Thoracic aorta (tissue), 2 donors: ENCODE measurements around the gene KLF11. TPM values are rescaled to one million over a fixed set of nuclear protein-coding genes. Genes with fewer than 3 reads are reported as not detected.

Source experiments
- ATAC-seq: fragments of 150-250 bp; one replicate; pipeline ENCODE4 v1.8.0; 2017; ENCODE audit warnings: low read depth; ENCODE audit not compliant: insufficient number of reproducible peaks, low FRiP score
- DNase-seq: peaks from one replicate; pipeline ENCODE4 v3.0.0-alpha.2; 2020; ENCODE audit warnings: low spot score
- H3K27ac ChIP-seq, 2 donors: fragments of 200-600 bp; sonication (generic); 1 replicate in 1 of 2; 2 replicates in 1 of 2; pipeline ENCODE4 v1.5.1; 2016; ENCODE audit warnings: mild to moderate bottlenecking in 2 of 2, moderate library complexity in 2 of 2
- H3K27me3 ChIP-seq: fragments of 200-600 bp; sonication (generic); replicated peaks from 2 replicates; pipeline ENCODE4 v1.6.0; 2016; ENCODE audit warnings: mild to moderate bottlenecking; ENCODE audit not compliant: insufficient read depth
- H3K36me3 ChIP-seq: fragments of 200-600 bp; sonication (generic); one replicate; pipeline ENCODE4 v1.5.1; 2016
- H3K4me1 ChIP-seq, 2 donors: fragments of 200-600 bp; sonication (generic); 1 replicate in 1 of 2; 2 replicates in 1 of 2; pipeline versions ENCODE4 v1.5.1 to v1.6.0; 2016; ENCODE audit warnings: low read depth in 2 of 2, mild to moderate bottlenecking in 1 of 2; ENCODE audit not compliant: control insufficient read depth in 1 of 2
- H3K4me3 ChIP-seq: fragments of 200-600 bp; sonication (generic); 2 replicates; pipeline ENCODE4 v1.5.1; 2016; ENCODE audit warnings: mild to moderate bottlenecking
- H3K9me3 ChIP-seq: fragments of 200-600 bp; sonication (generic); 2 replicates; pipeline ENCODE4 v1.5.1; 2016
- total RNA-seq, 2 donors: library from RNA; depleted of rRNA; stranded (reverse); fragments of >200 nt; gene quantifications; one replicate each; pipeline versions ENCODE4 v1.1.0 to v1.2.3, GENCODE V29; 2016
- TF ChIP-seq, protein P1 (sequence below): fragments of 200-600 bp; sonication (generic); IDR thresholded peaks from one replicate; pipeline ENCODE4 v1.5.1; 2019; ENCODE audit warnings: antibody characterized with exemption

Gene KLF11
- total RNA-seq, 2 donors from 2014 or later = 14.4 to 20.0 TPM

DNA sequence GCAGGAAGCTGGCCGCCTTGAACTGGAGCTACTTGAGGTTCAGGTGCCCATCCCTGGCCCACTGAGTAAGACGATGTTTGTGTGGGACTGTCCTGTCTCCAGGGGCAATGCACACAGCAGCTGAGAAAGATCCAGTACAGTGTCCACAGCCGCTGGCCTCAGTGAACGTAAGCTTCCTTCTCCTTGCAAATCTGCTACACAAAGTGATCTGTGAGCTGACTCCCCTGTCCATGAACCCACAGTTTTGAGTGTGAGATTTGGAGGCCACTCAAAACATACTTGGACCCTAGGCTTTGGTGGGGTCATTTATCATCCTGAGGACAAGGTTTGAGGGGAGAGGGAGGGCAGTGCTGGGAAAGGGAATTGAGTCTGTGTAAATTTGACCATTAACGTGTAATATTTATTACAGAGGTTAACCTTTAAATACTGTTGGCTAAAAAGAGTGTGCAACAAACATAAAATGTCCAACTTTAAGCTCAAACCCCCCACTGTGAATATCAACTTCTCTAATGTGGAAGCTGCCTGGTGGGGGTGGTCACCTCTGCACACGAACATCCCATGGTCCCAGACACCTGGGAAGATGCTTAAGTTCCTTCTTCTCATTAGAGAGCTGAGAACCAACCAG is 41.8 kb downstream of the KLF11 start:
- Histone ChIP-seq H3K27me3 (no peaks in the 10 kb centered on the region), H3K4me1 (peaks cover 8 to 21% of the 10 kb centered on the region in 2 donors), H3K9me3 (no peaks in the 10 kb centered on the region), H3K36me3 (no peaks in the 10 kb centered on the region), H3K4me3 (no peak overlapping the region), H3K27ac (no peak overlapping the region)
- TF ChIP-seq, protein P1, sequence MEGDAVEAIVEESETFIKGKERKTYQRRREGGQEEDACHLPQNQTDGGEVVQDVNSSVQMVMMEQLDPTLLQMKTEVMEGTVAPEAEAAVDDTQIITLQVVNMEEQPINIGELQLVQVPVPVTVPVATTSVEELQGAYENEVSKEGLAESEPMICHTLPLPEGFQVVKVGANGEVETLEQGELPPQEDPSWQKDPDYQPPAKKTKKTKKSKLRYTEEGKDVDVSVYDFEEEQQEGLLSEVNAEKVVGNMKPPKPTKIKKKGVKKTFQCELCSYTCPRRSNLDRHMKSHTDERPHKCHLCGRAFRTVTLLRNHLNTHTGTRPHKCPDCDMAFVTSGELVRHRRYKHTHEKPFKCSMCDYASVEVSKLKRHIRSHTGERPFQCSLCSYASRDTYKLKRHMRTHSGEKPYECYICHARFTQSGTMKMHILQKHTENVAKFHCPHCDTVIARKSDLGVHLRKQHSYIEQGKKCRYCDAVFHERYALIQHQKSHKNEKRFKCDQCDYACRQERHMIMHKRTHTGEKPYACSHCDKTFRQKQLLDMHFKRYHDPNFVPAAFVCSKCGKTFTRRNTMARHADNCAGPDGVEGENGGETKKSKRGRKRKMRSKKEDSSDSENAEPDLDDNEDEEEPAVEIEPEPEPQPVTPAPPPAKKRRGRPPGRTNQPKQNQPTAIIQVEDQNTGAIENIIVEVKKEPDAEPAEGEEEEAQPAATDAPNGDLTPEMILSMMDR = no peak
- ATAC-seq (no peak), DNase-seq (no peak)

DNA sequence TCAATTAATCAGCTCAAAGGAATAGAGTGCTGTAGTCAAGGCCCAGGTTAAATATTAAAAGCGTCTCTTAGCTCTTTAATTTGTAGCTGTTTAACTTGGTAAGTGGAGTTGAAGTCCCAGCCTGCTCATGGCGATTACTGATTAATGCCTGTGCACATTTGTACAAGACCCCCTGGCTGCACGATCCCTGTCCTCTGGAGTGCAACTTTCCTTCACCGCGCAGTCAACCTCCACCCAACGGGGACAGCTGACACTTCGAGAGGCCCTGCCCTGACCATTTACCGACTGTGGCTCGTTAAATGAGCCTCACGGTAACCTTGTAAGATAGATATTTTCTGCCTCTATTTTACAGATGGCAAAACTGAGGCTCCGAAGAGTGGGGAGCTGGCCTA is 42.3 kb downstream of the KLF11 start:
- Histone ChIP-seq H3K9me3 (no peaks in the 10 kb centered on the region), H3K27ac (no peak overlapping the region), H3K4me1 (peaks cover 5 to 18% of the 10 kb centered on the region in 2 donors), H3K4me3 (no peak overlapping the region), H3K36me3 (no peaks in the 10 kb centered on the region), H3K27me3 (no peaks in the 10 kb centered on the region)
- DNase-seq (no peak), ATAC-seq (no peak)
- TF ChIP-seq, protein P1 = no peak

DNA sequence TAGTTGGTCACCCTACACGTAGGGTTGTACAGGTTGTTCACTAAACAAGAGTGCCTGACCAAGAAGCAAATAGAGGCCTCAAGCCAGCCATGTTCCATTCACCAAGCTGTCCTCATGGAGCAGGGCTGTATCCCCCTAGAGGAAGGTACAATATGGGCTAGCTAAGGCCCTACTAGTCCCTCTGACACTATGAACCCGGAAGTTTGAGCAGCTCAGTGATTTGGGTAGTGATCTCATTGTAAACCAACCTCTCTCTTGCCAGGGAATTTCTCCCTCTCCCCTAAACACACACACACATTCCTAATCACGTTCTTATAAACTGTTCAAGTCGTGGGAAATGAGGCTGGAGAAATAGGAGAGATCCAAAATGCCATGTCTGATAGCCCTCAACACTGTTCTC is 43.6 kb downstream of the KLF11 start:
- H3K9me3 ChIP-seq = no peaks in the 10 kb centered on the region
- H3K36me3 ChIP-seq = no peaks in the 10 kb centered on the region
- H3K4me1 ChIP-seq = peaks cover 5 to 17% of the 10 kb centered on the region in 2 donors
- H3K27ac ChIP-seq = no peak overlapping the region
- DNase-seq (no peak), ATAC-seq (no peak)
- no peaks in the 10 kb centered on the region for H3K27me3 ChIP-seq
- TF ChIP-seq, protein P1 = no peak
- H3K4me3 ChIP-seq = no peak overlapping the region

DNA sequence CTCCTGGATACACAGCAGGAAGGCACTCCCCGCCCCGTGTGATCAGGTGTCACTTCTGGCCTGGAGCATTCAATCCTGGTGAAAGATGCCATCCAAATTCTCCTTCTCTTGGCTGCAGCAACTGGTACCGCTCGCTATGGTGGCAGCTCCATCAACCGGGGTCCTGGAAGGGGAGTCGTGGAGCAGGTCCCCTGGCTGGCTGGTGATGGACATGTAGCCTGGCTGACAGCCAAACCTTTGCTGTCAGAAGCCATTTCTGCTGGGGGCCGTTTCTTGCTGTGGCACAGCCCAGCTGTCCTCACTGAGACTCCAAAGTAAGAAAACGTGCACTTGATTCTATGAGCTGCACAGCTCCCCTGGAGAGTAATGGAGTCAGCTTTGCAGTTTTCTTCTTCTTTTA is 44.0 kb downstream of the KLF11 start:
- no peak for ATAC-seq
- no peak overlapping the region for H3K4me3 ChIP-seq
- H3K4me1 ChIP-seq = peaks cover 5 to 16% of the 10 kb centered on the region in 2 donors
- H3K36me3 ChIP-seq = no peaks in the 10 kb centered on the region
- DNase-seq = no peak
- TF ChIP-seq, protein P1 = no peak
- H3K9me3 ChIP-seq = no peaks in the 10 kb centered on the region
- H3K27me3 ChIP-seq = no peaks in the 10 kb centered on the region
- H3K27ac ChIP-seq = no peak overlapping the region

DNA sequence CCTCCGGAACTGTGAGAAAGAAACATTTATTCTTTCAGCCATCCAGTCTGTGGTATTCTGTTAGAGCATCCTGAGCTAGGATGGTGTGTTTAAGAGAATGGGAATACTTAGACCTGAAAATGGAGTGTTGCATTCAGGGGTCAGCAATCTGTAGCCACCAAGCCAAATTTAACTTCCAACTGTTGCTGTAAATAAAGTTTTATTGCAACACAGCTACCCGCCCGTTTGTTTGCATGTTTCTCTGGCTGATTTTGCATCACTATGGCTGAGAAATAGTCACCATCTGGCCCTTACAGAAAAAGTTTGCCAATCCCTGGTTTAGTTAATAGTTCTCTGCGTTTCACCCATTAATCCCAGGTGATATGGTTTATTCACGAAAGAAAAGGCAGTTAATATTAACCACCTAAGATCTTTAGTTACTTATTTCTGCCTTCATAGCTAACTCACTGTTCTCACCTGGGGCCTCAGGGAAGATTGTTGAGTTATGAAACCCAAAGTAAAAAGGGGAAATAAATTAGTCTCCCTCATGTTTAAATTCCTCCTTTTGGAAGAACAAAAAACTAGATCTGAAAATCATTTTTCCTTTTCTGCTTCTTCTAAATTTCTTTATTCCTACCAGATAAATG is 46.3 kb downstream of the KLF11 start:
- no peaks in the 10 kb centered on the region for H3K36me3 ChIP-seq
- no peak for ATAC-seq

More for the DNA sequence above, 46.3 kb downstream of the KLF11 start:
- Histone ChIP-seq H3K27me3 (no peaks in the 10 kb centered on the region), H3K9me3 (no peaks in the 10 kb centered on the region), H3K4me3 (no peak overlapping the region), H3K27ac (no peak overlapping the region), H3K4me1 (no peaks in the 10 kb centered on the region)
- TF ChIP-seq, protein P1 = no peak
- no peak for DNase-seq
